Measurements from ENCODE around the gene NIP7.

Gene NIP7

GRCh38 chr16:69302301-69302700 lies 37.3 kb upstream of the NIP7 start:
- no peak for TF ChIP-seq CTCF (IDR thresholded peaks at IDR 0.05; ENCODE audit: insufficient read depth, low read depth, low read length, missing control alignments)
- DNase-seq (ENCODE audit: low read depth) = no peak
- no peak overlapping the region for H3K4me3 ChIP-seq (ENCODE audit: low read length)

- TF ChIP-seq CTCF (IDR thresholded peaks at IDR 0.05; ENCODE audit: insufficient read depth, low read depth, low read length, missing control alignments) = no peak
- no peak overlapping the region for H3K4me3 ChIP-seq (ENCODE audit: low read length)
- DNase-seq (ENCODE audit: low read depth) = no peak
Observed at GRCh38 chr16:69306031-69306430, 33.5 kb upstream of the NIP7 start.

- no peak overlapping the region for H3K4me3 ChIP-seq (ENCODE audit: low read length)
- DNase-seq (ENCODE audit: low read depth) = no peak
- no peak for TF ChIP-seq CTCF (IDR thresholded peaks at IDR 0.05; ENCODE audit: insufficient read depth, low read depth, low read length, missing control alignments)
Observed at GRCh38 chr16:69307091-69307490, 32.5 kb upstream of the NIP7 start.

GRCh38 chr16:69307856-69308255 lies 31.7 kb upstream of the NIP7 start:
- no peak for TF ChIP-seq CTCF (IDR thresholded peaks at IDR 0.05; ENCODE audit: insufficient read depth, low read depth, low read length, missing control alignments)
- no peak overlapping the region for H3K4me3 ChIP-seq (ENCODE audit: low read length)
- no peak for DNase-seq (ENCODE audit: low read depth)

- no peak overlapping the region for H3K4me3 ChIP-seq (ENCODE audit: low read length)
- DNase-seq (ENCODE audit: low read depth) = no peak
- no peak for TF ChIP-seq CTCF (IDR thresholded peaks at IDR 0.05; ENCODE audit: insufficient read depth, low read depth, low read length, missing control alignments)
Observed at GRCh38 chr16:69309316-69309715, 30.3 kb upstream of the NIP7 start.

GRCh38 chr16:69310653-69311532 lies 28.7 kb upstream of the NIP7 start, which contains the start of gene VPS4A:
Gene VPS4A (plus strand): TSS chr16:69311350. CDS start chr16:69311512, 162 bp downstream.
- peak; percentile 69 for TF ChIP-seq CTCF (IDR thresholded peaks at IDR 0.05; ENCODE audit: insufficient read depth, low read depth, low read length, missing control alignments)

More at GRCh38 chr16:69310653-69311532, 28.7 kb upstream of the NIP7 start, which contains the start of gene VPS4A:
- DNase-seq (ENCODE audit: low read depth) = peak; percentile 97
- peak within 1 kb of the TSS; percentile 84 for H3K4me3 ChIP-seq (ENCODE audit: low read length)

Measured in epithelial cell of esophagus (primary cell).